NCI-H748 (cell line): ENCODE data around the gene PTPRK.

ENCODE experiments used
- DNase-seq: peaks from one replicate; lab custom pipeline; 2025; ENCODE audit not compliant: unreplicated experiment; lab: John Stamatoyannopoulos, UW

PTPRK gene

GRCh38 chr6:128155826-128156225 lies 364.6 kb downstream of the PTPRK start:
- no peak for DNase-seq

- DNase-seq, result no peak
Observed at GRCh38 chr6:128152551-128152950, 367.8 kb downstream of the PTPRK start.

GRCh38 chr6:128150376-128150775 lies 370.0 kb downstream of the PTPRK start:
- DNase-seq, result no peak

GRCh38 chr6:128149796-128150195 lies 370.6 kb downstream of the PTPRK start:
- no peak for DNase-seq

GRCh38 chr6:128144320-128144719 lies 376.1 kb downstream of the PTPRK start:
- DNase-seq, result no peak

GRCh38 chr6:128141932-128142331 lies 378.5 kb downstream of the PTPRK start:
- no peak for DNase-seq

GRCh38 chr6:128139519-128139918 lies 380.9 kb downstream of the PTPRK start:
- DNase-seq, result no peak

GRCh38 chr6:128138694-128139093 lies 381.7 kb downstream of the PTPRK start:
- DNase-seq, result peak; percentile 25

- no peak for DNase-seq
Observed at GRCh38 chr6:128135325-128135724, 385.1 kb downstream of the PTPRK start.

- peak; percentile 16 for DNase-seq
Observed at GRCh38 chr6:128131566-128131965, 388.8 kb downstream of the PTPRK start.

- DNase-seq, result no peak
Observed at GRCh38 chr6:128131036-128131435, 389.4 kb downstream of the PTPRK start.

GRCh38 chr6:128129679-128130078 lies 390.7 kb downstream of the PTPRK start:
- DNase-seq, result no peak

GRCh38 chr6:128127650-128128049 lies 392.7 kb downstream of the PTPRK start:
- no peak for DNase-seq

- DNase-seq, result no peak
Observed at GRCh38 chr6:128124713-128125112, 395.7 kb downstream of the PTPRK start.

GRCh38 chr6:128121610-128122009 lies 398.8 kb downstream of the PTPRK start:
- no peak for DNase-seq

- DNase-seq, result no peak
Observed at GRCh38 chr6:128121190-128121589, 399.2 kb downstream of the PTPRK start.

- no peak for DNase-seq
Observed at GRCh38 chr6:128118401-128118800, 402.0 kb downstream of the PTPRK start.

GRCh38 chr6:128117916-128118315 lies 402.5 kb downstream of the PTPRK start:
- DNase-seq, result no peak

GRCh38 chr6:128114164-128114563 lies 406.2 kb downstream of the PTPRK start:
- DNase-seq, result no peak

- DNase-seq, result peak; percentile 34
Observed at GRCh38 chr6:128112494-128112893, 407.9 kb downstream of the PTPRK start.

GRCh38 chr6:128111096-128111495 lies 409.3 kb downstream of the PTPRK start:
- DNase-seq, result no peak

- DNase-seq, result no peak
Observed at GRCh38 chr6:128107682-128108081, 412.7 kb downstream of the PTPRK start.

GRCh38 chr6:128099571-128100197 lies 420.7 kb downstream of the PTPRK start:
- no peak for DNase-seq
